Stimulated activated CD4-positive, alpha-beta T cell treated with anti-CD3 and anti-CD28 coated beads, Interleukin-12 subunit alpha, Interleukin-12 subunit beta, amount 100 ng/mL, for 4 hours (primary cell): Measurements from ENCODE around the gene ALK.

Experiments
- DNase-seq: peaks from one replicate; pipeline ENCODE4 v3.0.0-alpha.2; 2020

ALK gene

GRCh38 chr2:29921560-29921915, at the start of gene ALK:
Gene ALK, minus strand, starts transcription at chr2:29921586. Its CDS starts 927 bp downstream, at chr2:29920659.
- peak; percentile 55 for DNase-seq

DNA sequence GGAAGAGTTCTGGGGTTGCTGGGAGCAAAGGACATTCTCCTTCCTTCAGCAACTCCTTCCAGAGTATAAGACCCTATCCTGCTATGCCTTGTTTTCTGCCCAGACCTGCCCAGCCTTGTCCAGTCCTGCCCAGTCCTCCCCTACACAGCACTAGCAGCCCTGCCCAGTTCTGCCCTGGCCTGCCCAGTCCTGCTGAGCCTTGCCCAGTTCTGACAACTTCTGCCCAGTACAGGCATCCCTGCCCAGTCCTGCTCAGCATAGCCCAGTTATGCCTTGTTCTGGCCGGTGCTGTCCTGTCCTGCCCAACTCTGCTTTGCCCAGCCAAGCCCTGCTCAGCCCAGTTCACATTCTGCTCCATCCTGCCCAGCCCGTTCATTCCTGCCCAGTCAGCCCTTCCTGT, 44.9 kb upstream of the ALK start:
- DNase-seq: no peak

- no peak for DNase-seq
These were observed 42.7 kb upstream of the ALK start for GRCh38 chr2:29963972-29964570.

DNA sequence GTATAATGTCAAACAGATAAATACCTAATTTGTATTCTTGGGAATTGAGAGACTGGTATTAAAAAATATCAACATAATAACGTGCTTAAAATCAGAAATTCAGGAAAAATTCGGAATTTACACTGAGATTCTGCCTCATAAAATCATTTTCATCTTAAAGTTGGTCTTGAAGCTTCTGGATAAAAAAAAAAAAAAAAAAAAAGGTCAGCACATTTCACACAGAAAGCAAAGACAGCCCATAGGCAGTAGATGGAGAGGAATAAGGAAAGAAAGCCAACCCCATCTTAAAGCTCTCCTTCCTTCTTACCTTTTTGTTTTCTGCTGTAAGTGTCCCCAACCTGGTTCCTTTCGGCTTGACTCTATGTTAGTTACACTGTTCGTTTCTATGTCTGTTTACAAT, 41.5 kb upstream of the ALK start:
- DNase-seq: no peak

DNA sequence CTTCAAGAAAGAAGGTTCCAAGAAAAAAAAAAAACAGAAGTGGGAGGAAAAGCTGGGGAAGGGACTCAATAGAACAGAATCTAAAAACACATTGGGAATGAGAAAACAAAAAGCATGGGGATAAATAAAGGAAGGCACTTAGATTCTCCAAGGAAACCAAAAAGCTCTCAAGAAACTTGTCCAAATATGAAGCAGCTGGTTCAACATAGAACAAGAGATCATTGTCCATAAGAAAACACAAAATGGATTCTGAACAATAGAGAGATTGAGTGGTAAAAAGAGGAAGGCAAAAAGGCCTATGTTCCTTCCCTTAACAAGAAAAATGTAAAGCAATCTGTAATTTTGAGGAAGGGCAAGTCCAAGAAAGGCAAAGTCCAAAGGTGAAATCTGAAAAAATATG, 32.9 kb upstream of the ALK start:
- DNase-seq: no peak

- no peak for DNase-seq
These were observed 31.6 kb upstream of the ALK start for GRCh38 chr2:29952973-29953372.

DNA sequence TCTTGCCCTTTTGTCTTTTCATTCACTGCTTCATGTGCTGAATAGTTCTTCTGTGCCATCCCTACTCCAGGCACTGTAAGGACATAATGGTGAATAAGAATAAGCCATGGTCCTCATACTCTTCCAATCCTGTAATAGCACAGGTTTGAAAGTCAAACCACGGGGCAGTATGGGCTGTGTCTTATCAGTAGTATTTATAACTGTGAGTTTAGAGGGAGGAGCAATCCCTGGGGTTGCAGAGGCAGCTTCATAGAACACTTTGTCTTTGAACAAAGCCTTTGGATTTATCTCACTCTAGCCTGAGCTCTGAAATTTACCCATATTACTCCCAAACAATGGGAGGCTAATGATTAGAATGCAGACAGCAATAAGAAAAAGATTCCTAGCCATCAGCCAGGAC, 30.2 kb upstream of the ALK start:
- no peak for DNase-seq

- DNase-seq: no peak
These were observed 29.1 kb upstream of the ALK start for GRCh38 chr2:29950481-29950880.

DNA sequence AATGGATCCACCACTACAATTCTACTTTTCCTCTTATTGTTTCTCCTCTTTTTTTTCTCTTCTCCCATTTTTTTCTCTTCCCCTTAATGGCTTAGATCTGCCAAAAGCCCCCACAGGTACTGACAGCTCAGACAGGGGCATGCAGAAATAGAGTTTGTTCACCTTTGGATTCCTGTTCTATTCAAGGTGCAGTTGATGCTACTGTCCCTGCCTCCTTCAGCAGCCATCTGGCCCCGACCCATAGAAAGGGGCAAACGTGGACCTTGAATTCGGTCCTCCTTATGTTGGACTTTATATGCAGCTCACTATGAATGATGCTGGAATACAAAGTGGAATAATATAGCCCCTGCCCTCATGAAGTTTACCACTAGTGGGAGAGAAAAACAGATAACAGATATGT, 27.7 kb upstream of the ALK start:
- DNase-seq: no peak

- no peak for DNase-seq
These were observed 25.1 kb upstream of the ALK start for GRCh38 chr2:29946505-29946904.

GRCh38 chr2:29942711-29943110, 21.3 kb upstream of the ALK start:
- DNase-seq: no peak

DNA sequence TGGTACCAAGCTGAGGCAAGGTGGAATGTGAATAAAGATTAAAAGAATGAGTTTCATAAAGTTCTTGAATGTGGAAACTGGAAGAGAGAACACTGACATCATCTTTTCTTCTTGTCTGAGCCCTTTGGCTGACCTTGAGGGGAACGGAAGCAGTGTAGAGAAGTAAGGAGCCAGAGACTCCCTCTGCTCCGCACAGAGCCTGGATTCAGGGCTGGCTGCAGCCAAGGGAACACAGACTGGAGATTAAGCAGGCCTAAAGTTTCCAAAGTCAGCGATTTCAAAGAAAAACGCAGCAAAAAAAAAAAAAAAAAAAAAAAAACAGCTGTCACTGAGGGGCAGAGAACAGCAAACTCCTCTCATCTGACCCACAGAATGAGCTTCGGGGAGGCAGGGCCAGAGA, 19.3 kb upstream of the ALK start:
- DNase-seq: no peak

GRCh38 chr2:29936020-29936419, 14.6 kb upstream of the ALK start:
- DNase-seq: no peak

GRCh38 chr2:29931818-29932217, 10.4 kb upstream of the ALK start:
- DNase-seq: no peak

- DNase-seq: peak; percentile 34
These were observed 1.8 kb upstream of the ALK start for GRCh38 chr2:29923110-29923721.

DNA sequence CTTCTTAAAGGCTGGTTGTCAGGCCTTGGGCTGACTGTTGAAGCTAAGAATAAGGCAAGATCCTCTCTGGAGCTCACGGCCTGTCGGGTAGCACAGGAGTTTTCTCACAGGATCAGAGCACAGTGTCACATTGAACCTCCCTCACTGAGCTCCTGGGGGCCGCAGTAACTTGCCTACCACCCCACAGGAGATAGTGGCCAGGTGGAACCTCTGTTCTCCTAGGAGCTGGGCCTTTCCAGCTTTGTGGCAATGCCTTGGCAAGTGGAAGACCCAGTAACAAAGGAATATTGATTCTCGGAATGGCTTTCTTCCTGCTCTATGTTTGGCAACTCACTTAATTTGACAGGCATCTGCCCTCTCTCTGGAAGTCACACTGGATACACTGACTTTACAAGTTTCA, 1.2 kb upstream of the ALK start:
- DNase-seq: no peak

DNA sequence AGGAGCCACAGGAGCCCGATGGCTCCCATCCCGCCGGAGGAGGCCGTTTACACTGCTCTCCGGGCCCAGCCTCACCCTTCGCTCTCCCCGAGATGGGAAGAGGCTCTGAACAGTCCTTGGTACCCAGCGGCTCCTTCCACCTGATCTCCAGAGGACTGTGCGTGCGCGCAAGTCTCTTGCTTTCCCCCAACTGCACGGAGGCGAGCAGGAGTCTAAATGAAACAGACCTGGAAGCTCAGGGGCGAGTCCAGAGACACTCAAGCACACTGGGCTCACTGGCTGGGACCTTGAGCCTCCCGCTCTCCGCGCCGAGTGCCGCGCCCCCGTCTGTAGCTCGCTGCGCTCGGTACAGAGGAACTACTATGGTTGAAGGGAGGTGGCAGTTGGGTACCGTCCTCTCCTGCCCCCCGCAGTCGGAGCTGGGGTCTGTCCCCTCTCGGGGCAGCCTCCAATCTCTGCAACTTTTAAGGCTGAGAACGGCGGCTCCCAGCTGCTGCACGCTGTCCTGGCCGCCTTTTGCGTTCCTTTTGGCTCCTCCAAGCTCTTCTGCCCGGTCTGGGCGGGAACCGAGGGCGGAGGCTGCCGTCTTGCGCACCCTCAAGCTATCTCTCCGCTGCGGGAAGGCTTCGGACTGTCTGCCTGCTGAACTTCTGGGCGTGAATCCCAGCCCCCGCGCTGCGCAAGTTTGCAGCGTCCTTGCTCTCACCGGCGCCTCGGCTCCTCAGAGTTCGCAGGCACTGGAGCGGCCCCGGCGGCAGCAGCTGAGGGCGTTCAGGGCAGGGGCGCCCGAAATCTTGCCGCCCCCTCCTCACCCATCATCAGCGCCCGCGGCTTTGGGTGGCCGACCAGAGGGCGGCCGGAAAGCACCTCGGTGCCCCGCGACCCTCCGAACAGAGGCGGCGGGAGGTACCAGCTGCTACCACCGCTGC, 491 bp downstream of the ALK start:
- no peak for DNase-seq

GRCh38 chr2:29920130-29920577, 1.2 kb downstream of the ALK start:
- DNase-seq: peak; percentile 51

DNA sequence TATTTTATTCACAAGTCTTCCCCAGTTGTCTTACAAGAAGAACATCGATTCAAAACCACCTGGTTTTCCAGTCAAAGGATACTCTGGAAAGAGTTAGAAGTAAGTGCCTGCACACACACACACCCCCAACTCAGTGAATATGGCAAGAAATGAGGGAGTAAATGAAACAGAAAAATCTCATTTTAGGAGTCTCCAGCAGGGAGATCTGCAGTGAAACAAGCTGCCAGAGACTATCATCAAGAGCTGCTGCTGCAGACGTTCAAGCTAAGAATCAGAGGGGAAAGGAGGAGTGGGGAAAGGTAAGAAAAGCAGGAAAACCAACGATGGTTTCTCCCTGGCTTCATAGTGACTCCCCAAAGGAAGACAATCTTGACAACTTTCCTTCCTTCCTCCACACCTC, 2.4 kb downstream of the ALK start:
- no peak for DNase-seq

DNA sequence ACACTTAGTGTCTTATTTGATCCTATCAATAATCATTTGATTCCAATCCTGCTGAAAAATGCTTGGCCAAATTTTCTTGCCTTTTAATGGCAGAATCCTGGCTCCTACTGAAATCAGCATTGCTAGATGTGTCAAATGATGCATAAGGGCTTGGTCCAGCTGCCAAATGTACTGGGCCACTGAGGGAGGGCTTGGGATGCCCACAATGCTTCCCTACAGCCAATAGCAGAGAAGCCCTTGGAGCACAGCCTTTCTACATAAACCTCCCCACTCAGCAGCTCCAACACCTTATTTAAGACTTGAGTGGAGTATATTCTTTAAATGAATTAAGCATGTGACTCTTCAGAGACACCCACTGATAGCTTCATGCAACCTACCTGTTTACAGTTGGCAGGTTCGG, 3.6 kb downstream of the ALK start:
- DNase-seq: no peak

GRCh38 chr2:29916571-29916970, 4.8 kb downstream of the ALK start:
- no peak for DNase-seq

DNA sequence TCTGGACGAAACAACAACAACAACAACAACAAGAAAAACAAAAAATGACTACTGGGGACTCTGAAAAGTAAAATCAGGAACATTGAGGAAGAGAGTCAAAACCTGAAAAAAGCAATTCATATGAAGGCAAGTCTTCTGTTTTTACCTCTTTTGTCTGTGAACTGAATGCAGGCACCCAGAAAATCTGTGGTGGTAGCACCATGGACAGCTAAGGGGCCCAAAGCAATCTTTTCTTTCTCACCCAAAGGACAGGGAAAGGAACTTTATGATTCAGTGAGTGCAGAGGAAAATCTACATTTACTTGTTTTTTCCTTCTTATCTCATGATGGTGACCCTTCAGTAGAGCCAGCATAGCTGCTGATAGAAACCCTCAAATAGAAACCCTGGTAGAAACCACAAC, 10.4 kb downstream of the ALK start:
- no peak for DNase-seq

DNA sequence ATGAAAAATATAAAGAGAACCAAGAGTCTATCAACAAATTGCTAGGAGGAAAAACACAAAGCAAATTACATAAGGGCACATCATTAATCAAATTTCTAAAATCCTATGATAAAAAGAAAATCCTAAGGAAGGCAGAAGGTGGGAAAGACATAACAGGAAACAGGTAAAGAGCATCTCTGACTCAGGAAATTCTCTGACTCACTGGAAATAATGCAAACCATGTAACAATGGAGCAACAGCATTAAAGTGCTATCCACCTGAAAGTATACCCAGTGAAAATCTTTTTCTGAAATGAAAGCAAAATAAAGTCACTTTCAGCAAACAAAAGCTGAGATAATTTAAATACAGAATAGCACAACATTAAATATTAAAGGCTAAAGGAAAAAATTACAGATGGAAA, 10.9 kb downstream of the ALK start:
- DNase-seq: no peak

DNA sequence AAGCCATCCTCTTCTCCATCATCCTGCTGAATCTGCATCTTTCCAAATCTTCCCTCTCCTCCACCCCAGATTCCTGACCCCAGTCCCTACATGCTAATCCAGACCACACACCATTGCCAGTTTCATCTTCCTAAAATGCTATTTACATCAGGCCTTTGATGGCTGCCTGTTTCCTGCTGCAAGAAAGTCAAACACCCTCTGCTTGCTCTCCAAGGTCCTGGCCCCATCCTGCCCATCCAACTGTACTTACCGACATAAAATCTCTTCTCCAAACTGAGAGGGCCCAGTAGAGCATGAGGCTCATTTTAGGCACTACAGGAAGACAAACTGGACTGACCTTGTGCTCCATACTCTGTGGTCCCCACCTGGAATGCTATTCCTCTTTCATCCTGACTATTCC, 19.0 kb downstream of the ALK start:
- DNase-seq: no peak
